MCF 10A (cell line): ENCODE measurements around the gene NFIX. TPM values are rescaled to one million over a fixed set of nuclear protein-coding genes. Genes with fewer than 3 reads are reported as not detected.

Experiments
- BruUV-seq: library from RNA; stranded (reverse); fragments of 400-500 nt; replicated peaks from 2 replicates; lab custom pipeline; 2021; lab: Mats Ljungman, UMichigan
- CTCF ChIA-PET: fragments of 300-600 bp; sonication (Branson Sonifier 250); formaldehyde crosslinking; extraction: SDS; loops from one replicate; lab custom pipeline; 2021; ENCODE audit warnings: antibody characterized with exemption, inconsistent platforms; lab: Yijun Ruan, JAX
- POLR2A ChIA-PET: fragments of 300-600, 350-650 bp; sonication (Branson Sonifier 250); formaldehyde crosslinking; extraction: SDS; loops from one replicate; lab custom pipeline; 2020; ENCODE audit warnings: antibody characterized with exemption, inconsistent platforms; lab: Yijun Ruan, JAX
- DNase-seq: peaks from one replicate; pipeline ENCODE4 v3.0.0-alpha.2; 2018; ENCODE audit not compliant: unreplicated experiment
- H3K27ac Mint-ChIP-seq: one replicate; pipeline ENCODE4 v1.8.0; 2022; ENCODE audit warnings: mild to moderate bottlenecking, low read depth, mixed read lengths; ENCODE audit not compliant: unreplicated experiment
- H3K27me3 Mint-ChIP-seq: one replicate; pipeline ENCODE4 v1.8.0; 2022; ENCODE audit warnings: mixed read lengths; ENCODE audit not compliant: insufficient read depth, unreplicated experiment
- H3K36me3 Mint-ChIP-seq: one replicate; pipeline ENCODE4 v1.8.0; 2022; ENCODE audit warnings: mild to moderate bottlenecking, moderate library complexity, mixed read lengths; ENCODE audit not compliant: insufficient read depth, unreplicated experiment
- H3K4me1 Mint-ChIP-seq: one replicate; pipeline ENCODE4 v1.8.0; 2022; ENCODE audit warnings: mixed read lengths; ENCODE audit not compliant: insufficient read depth, unreplicated experiment
- H3K4me3 Mint-ChIP-seq: one replicate; pipeline ENCODE4 v1.8.0; 2022; ENCODE audit warnings: mild to moderate bottlenecking, moderate library complexity, mixed read lengths; ENCODE audit not compliant: unreplicated experiment
- H3K9me3 Mint-ChIP-seq: one replicate; pipeline ENCODE4 v1.8.0; 2022; ENCODE audit warnings: mixed read lengths; ENCODE audit not compliant: unreplicated experiment
- CTCF ChIP-seq: fragments of 200-600 bp; IDR thresholded peaks from one replicate; pipeline ENCODE4 v1.8.0; 2022; ENCODE audit warnings: antibody characterized with exemption, mild to moderate bottlenecking; ENCODE audit not compliant: unreplicated experiment
- intact Hi-C: fragments of 100-400 bp; cut with micrococcal nuclease; formaldehyde crosslinking; loops from 2 replicates; pipeline ENCODE4 v1.14.1; 2022
- total RNA-seq: library from RNA; stranded (reverse); gene quantifications from 2 replicates; pipeline ENCODE4 v1.2.3, GENCODE V29; 2022

Gene NFIX
- total RNA-seq, 1 experiment from 2014 or later = 27.2 TPM

DNA sequence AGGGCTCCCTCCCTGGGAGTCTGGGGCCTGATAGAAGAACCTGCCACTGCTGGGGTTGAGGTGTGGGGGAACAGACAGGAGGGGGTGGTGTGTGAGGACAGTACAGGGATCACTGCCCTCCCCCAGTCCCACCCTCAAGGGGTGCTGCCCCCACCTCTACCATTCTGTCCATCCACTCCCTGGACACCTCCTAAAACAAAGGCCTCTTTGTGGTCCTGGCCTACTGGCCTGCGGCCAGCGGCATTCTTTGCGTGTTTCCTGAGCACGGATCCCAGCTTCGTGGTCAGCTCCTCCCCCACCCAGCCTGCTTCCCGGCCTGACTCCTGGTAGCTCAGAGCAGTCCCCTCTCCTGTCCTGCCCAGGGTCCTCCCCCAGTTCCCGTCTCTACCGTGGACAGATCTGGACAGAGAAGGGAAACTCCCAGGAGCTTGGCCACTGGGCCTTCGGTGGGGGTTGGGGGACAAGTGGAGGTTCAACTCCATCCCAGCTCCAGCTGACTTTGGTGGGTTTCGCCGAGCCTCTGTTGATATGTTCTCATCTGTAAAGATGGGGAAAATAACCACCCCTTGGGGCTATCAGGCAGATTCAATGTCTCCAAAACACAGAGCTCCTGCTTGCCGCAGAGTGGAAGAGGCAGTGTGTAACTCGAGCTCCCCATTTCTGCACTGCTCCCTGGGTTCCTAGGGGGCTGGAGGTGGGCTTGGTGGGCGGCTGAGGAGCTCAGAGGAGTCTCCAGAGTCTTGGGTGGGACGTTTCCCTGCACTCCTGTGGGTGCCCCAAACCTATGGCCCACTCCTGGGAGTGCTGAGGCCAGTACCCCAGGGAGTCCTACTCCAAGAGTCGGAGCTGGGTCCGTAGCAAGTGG, 58.7 kb downstream of the NFIX start:
- peak; percentile 79 for DNase-seq
- TF ChIP-seq CTCF = no peak
- peaks cover 4% of the 10 kb centered on the region for H3K36me3 Mint-ChIP-seq
- H3K27me3 Mint-ChIP-seq = no peaks in the 10 kb centered on the region
- peaks cover 48% of the 10 kb centered on the region for H3K4me1 Mint-ChIP-seq
- no peak overlapping the region for H3K4me3 Mint-ChIP-seq
- POLR2A ChIA-PET = interaction anchor here (0.7 to 1.8 kb wide), 4 partner anchors 17 to 100 kb away, joined by 3 to 9 read pairs (median 4); no protein-coding TSS in a partner anchor
- CTCF ChIA-PET = interaction anchor here (0.6 to 13.3 kb wide), 8 partner anchors 20 to 89 kb away, joined by 3 to 334 read pairs (median 4); no protein-coding TSS in a partner anchor
- intact Hi-C loops = no loop called here
- no peak overlapping the region for H3K27ac Mint-ChIP-seq
- BruUV-seq = no TSS peak
- H3K9me3 Mint-ChIP-seq = no peaks in the 10 kb centered on the region

- Mint-ChIP-seq H3K36me3 (peaks cover 4% of the 10 kb centered on the region), H3K4me1 (peaks cover 48% of the 10 kb centered on the region), H3K27me3 (no peaks in the 10 kb centered on the region), H3K27ac (no peak overlapping the region), H3K9me3 (no peaks in the 10 kb centered on the region), H3K4me3 (no peak overlapping the region)
- no peak for TF ChIP-seq CTCF
- intact Hi-C loops = no loop called here
- BruUV-seq = no TSS peak
- CTCF ChIA-PET = interaction anchor here (0.5 to 13.3 kb wide), 10 partner anchors 21 to 89 kb away, joined by 3 to 334 read pairs (median 4); no protein-coding TSS in a partner anchor
- POLR2A ChIA-PET = interaction anchor here (0.6 to 1.8 kb wide), 8 partner anchors 18 to 110 kb away, joined by 3 to 9 read pairs (median 3); no protein-coding TSS in a partner anchor
- DNase-seq = no peak
Measured at GRCh38 chr19:13054626-13055212, 59.4 kb downstream of the NFIX start.

GRCh38 chr19:13055213-13056051, 60.2 kb downstream of the NFIX start:
- BruUV-seq = no TSS peak
- Mint-ChIP-seq H3K4me3 (peak overlapping the region; percentile 46), H3K27me3 (no peaks in the 10 kb centered on the region), H3K9me3 (no peaks in the 10 kb centered on the region), H3K27ac (peak overlapping the region; percentile 19), H3K4me1 (peaks cover 48% of the 10 kb centered on the region), H3K36me3 (no peaks in the 10 kb centered on the region)
- POLR2A ChIA-PET = interaction anchor here (0.6 to 1.8 kb wide), 10 partner anchors 11 to 833 kb away, joined by 3 to 9 read pairs (median 3); no protein-coding TSS in a partner anchor
- DNase-seq = peak; percentile 47
- no peak for TF ChIP-seq CTCF
- intact Hi-C loops = no loop called here
- CTCF ChIA-PET = interaction anchor here (0.5 to 13.3 kb wide), 9 partner anchors 15 to 90 kb away, joined by 3 to 334 read pairs (median 6); no protein-coding TSS in a partner anchor
